ENCODE data around the gene RBM43. TPM values are rescaled to one million over a fixed set of nuclear protein-coding genes. Genes with fewer than 3 reads are reported as not detected.
A peak's percentile ranks its signal among the peaks of the same experiment; 100 is the strongest.
"Not testable (repeated sequence)": the region's sequence is repeated elsewhere in the genome, so short reads cannot be mapped to it uniquely, and the experiment has no call there.

The RBM43 gene
- total RNA-seq, 2 experiments from 2014 or later = 15.0 to 16.0 TPM

- no peak overlapping the region for H3K27ac ChIP-seq (ENCODE audit: low read depth in 1 of 2, low read length in 2 of 2)
- no peaks in the 10 kb centered on the region for H3K9me3 ChIP-seq (ENCODE audit: control insufficient read depth in 1 of 2, insufficient read depth in 1 of 2, low read length in 2 of 2)
- CTCF ChIA-PET = interaction anchor here (0.6 to 2.2 kb wide), 17 partner anchors 9 to 1658 kb away, joined by 3 to 10 read pairs (median 3); partner anchors contain the start of gene MMADHC
- no peak overlapping the region for H3K4me3 Mint-ChIP-seq
- intact Hi-C loops (cut with DNase I, micrococcal nuclease) = loop anchor here (1.0 to 10.0 kb wide), 3 partner anchors 184 to 1642 kb away; no protein-coding TSS in a partner anchor
- peak; percentile 97 for TF ChIP-seq CTCF (IDR thresholded peaks at IDR 0.05)
- no peak overlapping the region for H3K27ac Mint-ChIP-seq
- DNase-seq = peak in 8 of 14 experiments; percentile 2 to 71 (median 22)
- H3K4me1 ChIP-seq (ENCODE audit: insufficient read depth, low read length) = no peaks in the 10 kb centered on the region
- H3K27me3 Mint-ChIP-seq = no peaks in the 10 kb centered on the region
- no peaks in the 10 kb centered on the region for H3K36me3 Mint-ChIP-seq (ENCODE audit: low read depth)
- H3K36me3 ChIP-seq (ENCODE audit: insufficient read depth, low read length) = no peaks in the 10 kb centered on the region
- no peaks in the 10 kb centered on the region for H3K27me3 ChIP-seq (ENCODE audit: control insufficient read depth in 1 of 2, insufficient read depth in 2 of 2, low read length in 2 of 2)
- H3K4me3 ChIP-seq (ENCODE audit: low read length) = no peak overlapping the region
- POLR2A ChIA-PET = interaction anchor here (0.6 to 2.4 kb wide), 2 partner anchors 23 to 162 kb away, joined by 3 to 9 read pairs; partner anchors contain the start of gene RBM43
- H3K9me3 Mint-ChIP-seq = no peaks in the 10 kb centered on the region
- peaks cover 4% of the 10 kb centered on the region for H3K4me1 Mint-ChIP-seq (ENCODE audit: low read depth)
- ATAC-seq (ENCODE audit: poor library complexity) = peak; percentile 63
Measured at GRCh38 chr2:151238527-151239487, 22.9 kb downstream of the RBM43 start.

GRCh38 chr2:151237422-151238025 lies 24.1 kb downstream of the RBM43 start:
- no peak overlapping the region for H3K27ac ChIP-seq (ENCODE audit: low read depth in 1 of 2, low read length in 2 of 2)
- intact Hi-C loops (cut with DNase I, micrococcal nuclease) = loop anchor here in 1 of 2 experiments (2.0 to 10.0 kb wide), 2 partner anchors 183 to 1641 kb away; no protein-coding TSS in a partner anchor
- no peaks in the 10 kb centered on the region for H3K27me3 ChIP-seq (ENCODE audit: control insufficient read depth in 1 of 2, insufficient read depth in 2 of 2, low read length in 2 of 2)
- CTCF ChIA-PET = interaction anchor here (1.3 to 2.2 kb wide), 2 partner anchors 8 to 1638 kb away, joined by 6 to 7 read pairs; no protein-coding TSS in a partner anchor
- H3K27me3 Mint-ChIP-seq = no peaks in the 10 kb centered on the region
- TF ChIP-seq CTCF (IDR thresholded peaks at IDR 0.05) = no peak
- no peak overlapping the region for H3K4me3 Mint-ChIP-seq
- peaks cover 4% of the 10 kb centered on the region for H3K4me1 Mint-ChIP-seq (ENCODE audit: low read depth)
- no peaks in the 10 kb centered on the region for H3K36me3 ChIP-seq (ENCODE audit: insufficient read depth, low read length)
- no peaks in the 10 kb centered on the region for H3K4me1 ChIP-seq (ENCODE audit: insufficient read depth, low read length)
- no peaks in the 10 kb centered on the region for H3K9me3 Mint-ChIP-seq
- H3K36me3 Mint-ChIP-seq (ENCODE audit: low read depth) = no peaks in the 10 kb centered on the region
- no peaks in the 10 kb centered on the region for H3K9me3 ChIP-seq (ENCODE audit: control insufficient read depth in 1 of 2, insufficient read depth in 1 of 2, low read length in 2 of 2)
- DNase-seq = peak in 1 of 14 experiments; percentile 23
- no peak overlapping the region for H3K4me3 ChIP-seq (ENCODE audit: low read length)
- H3K27ac Mint-ChIP-seq = no peak overlapping the region
- POLR2A ChIA-PET = no interaction called here
- no peak for ATAC-seq (ENCODE audit: poor library complexity)

GRCh38 chr2:151233760-151234159 lies 27.9 kb downstream of the RBM43 start:
- intact Hi-C loops (cut with DNase I, micrococcal nuclease) = loop anchor here in 1 of 2 experiments (10.0 kb wide), 1 partner anchor 179 kb away; no protein-coding TSS in a partner anchor
- POLR2A ChIA-PET; CTCF ChIA-PET; H3K4me1 ChIP-seq (ENCODE audit: insufficient read depth, low read length); H3K4me3 ChIP-seq (ENCODE audit: low read length); H3K36me3 ChIP-seq (ENCODE audit: insufficient read depth, low read length); H3K4me1 Mint-ChIP-seq (ENCODE audit: low read depth); H3K9me3 ChIP-seq (ENCODE audit: control insufficient read depth in 1 of 2, insufficient read depth in 1 of 2, low read length in 2 of 2); H3K27ac Mint-ChIP-seq; H3K4me3 Mint-ChIP-seq; H3K27me3 ChIP-seq (ENCODE audit: control insufficient read depth in 1 of 2, insufficient read depth in 2 of 2, low read length in 2 of 2); H3K27ac ChIP-seq (ENCODE audit: low read depth in 1 of 2, low read length in 2 of 2); ATAC-seq (ENCODE audit: poor library complexity); DNase-seq; H3K9me3 Mint-ChIP-seq; H3K36me3 Mint-ChIP-seq (ENCODE audit: low read depth); H3K27me3 Mint-ChIP-seq: not testable (repeated sequence)

- H3K4me1 Mint-ChIP-seq (ENCODE audit: low read depth) = not testable (repeated sequence)
Measured at GRCh38 chr2:151233288-151233687, 28.4 kb downstream of the RBM43 start.

More at GRCh38 chr2:151233288-151233687, 28.4 kb downstream of the RBM43 start:
- H3K9me3 ChIP-seq (ENCODE audit: control insufficient read depth in 1 of 2, insufficient read depth in 1 of 2, low read length in 2 of 2); H3K4me1 ChIP-seq (ENCODE audit: insufficient read depth, low read length); H3K4me3 ChIP-seq (ENCODE audit: low read length); H3K27ac Mint-ChIP-seq; H3K27me3 ChIP-seq (ENCODE audit: control insufficient read depth in 1 of 2, insufficient read depth in 2 of 2, low read length in 2 of 2); ATAC-seq (ENCODE audit: poor library complexity); CTCF ChIA-PET; H3K27ac ChIP-seq (ENCODE audit: low read depth in 1 of 2, low read length in 2 of 2); POLR2A ChIA-PET; H3K27me3 Mint-ChIP-seq; DNase-seq; H3K9me3 Mint-ChIP-seq; H3K4me3 Mint-ChIP-seq; H3K36me3 ChIP-seq (ENCODE audit: insufficient read depth, low read length); H3K36me3 Mint-ChIP-seq (ENCODE audit: low read depth): not testable (repeated sequence)
- intact Hi-C loops (cut with DNase I, micrococcal nuclease) = loop anchor here in 1 of 2 experiments (10.0 kb wide), 1 partner anchor 178 kb away; no protein-coding TSS in a partner anchor

Measured in CD4-positive, alpha-beta T cell (primary cell).